ENCODE measurements around the gene INHBC.

The INHBC gene

DNA sequence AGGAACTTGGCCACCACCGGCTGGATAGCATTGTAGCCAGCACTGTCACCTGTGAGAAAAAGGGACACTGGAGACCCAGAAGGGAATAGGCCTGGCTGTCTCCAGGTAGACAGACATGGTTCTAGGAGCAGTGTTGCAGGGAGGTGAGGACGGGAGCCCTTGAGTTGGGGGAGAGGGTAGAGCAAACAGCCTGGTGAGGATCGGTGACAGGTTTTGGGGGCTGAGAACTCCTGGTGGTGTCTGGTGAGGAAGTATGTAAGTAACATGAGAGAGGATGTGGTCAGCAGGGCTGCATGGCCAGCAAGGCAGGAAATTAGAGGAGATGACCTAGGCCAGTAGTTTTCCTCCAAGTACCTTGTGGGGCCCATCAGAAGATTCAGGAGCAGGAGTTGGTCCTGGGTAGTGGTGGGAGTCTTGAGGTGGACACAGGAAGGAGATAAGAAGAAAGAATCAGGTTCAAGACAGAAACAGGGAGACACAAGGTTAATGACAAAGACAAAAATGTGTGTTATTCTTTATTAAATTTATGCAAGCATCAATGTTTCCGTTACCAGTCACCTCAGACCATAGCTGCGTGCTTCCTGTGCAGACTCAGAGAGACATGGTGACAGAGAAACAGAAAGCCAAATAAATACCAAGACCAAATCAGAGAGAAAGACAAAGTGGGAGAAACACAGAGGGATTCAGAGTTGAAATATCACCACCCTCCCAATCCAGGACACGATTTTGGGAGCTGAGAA is 45.0 kb downstream of the INHBC start, which contains the start of gene ARHGAP9:
Gene ARHGAP9, minus strand, starts transcription at position 491 of the 740 bp plus-strand sequence. Its CDS starts 460 bp downstream, at position 31.
- Histone ChIP-seq H3K9ac (ENCODE audit: insufficient read length, low read depth) (no peak within 1 kb of the TSS), H3K9me3 (ENCODE audit: insufficient read depth, low read length) (no peaks in the 10 kb centered on the region), H3K36me3 (ENCODE audit: insufficient read depth, insufficient read length, low read length) (no peaks in the 10 kb centered on the region), H3K27me3 (ENCODE audit: insufficient read depth, insufficient read length) (peaks cover 35% of the 10 kb centered on the region), H3K4me1 (ENCODE audit: insufficient read depth, insufficient read length) (peaks cover 12% of the 10 kb centered on the region), H3K4me3 (ENCODE audit: insufficient read length, low read depth) (no peak within 1 kb of the TSS)
- no peak for DNase-seq (ENCODE audit: low read depth, low spot score)
- TF ChIP-seq YY1 (IDR thresholded peaks at IDR 0.05; ENCODE audit: insufficient read depth, insufficient read length) (no peak), SUZ12 (IDR thresholded peaks at IDR 0.05; ENCODE audit: extremely low read depth, insufficient read depth, insufficient read length) (no peak), ZNF274 (IDR thresholded peaks at IDR 0.05; ENCODE audit: low read depth, low read length) (no peak)

- TF ChIP-seq ZNF274 (IDR thresholded peaks at IDR 0.05; ENCODE audit: low read depth, low read length) (no peak), SUZ12 (IDR thresholded peaks at IDR 0.05; ENCODE audit: extremely low read depth, insufficient read depth, insufficient read length) (no peak), YY1 (IDR thresholded peaks at IDR 0.05; ENCODE audit: insufficient read depth, insufficient read length) (no peak)
- Histone ChIP-seq H3K4me3 (ENCODE audit: insufficient read length, low read depth) (no peak overlapping the region), H3K4me1 (ENCODE audit: insufficient read depth, insufficient read length) (peaks cover 6% of the 10 kb centered on the region), H3K9me3 (ENCODE audit: insufficient read depth, low read length) (no peaks in the 10 kb centered on the region), H3K27me3 (ENCODE audit: insufficient read depth, insufficient read length) (peaks cover 13% of the 10 kb centered on the region), H3K36me3 (ENCODE audit: insufficient read depth, insufficient read length, low read length) (no peaks in the 10 kb centered on the region), H3K9ac (ENCODE audit: insufficient read length, low read depth) (no peak overlapping the region)
- DNase-seq (ENCODE audit: low read depth, low spot score): no peak
Observed at GRCh38 chr12:57481671-57482070, 47.1 kb downstream of the INHBC start.

- TF ChIP-seq SUZ12 (IDR thresholded peaks at IDR 0.05; ENCODE audit: extremely low read depth, insufficient read depth, insufficient read length) (no peak), ZNF274 (IDR thresholded peaks at IDR 0.05; ENCODE audit: low read depth, low read length) (no peak), YY1 (IDR thresholded peaks at IDR 0.05; ENCODE audit: insufficient read depth, insufficient read length) (no peak)
Observed at GRCh38 chr12:57483466-57483865, 48.9 kb downstream of the INHBC start.

DNA sequence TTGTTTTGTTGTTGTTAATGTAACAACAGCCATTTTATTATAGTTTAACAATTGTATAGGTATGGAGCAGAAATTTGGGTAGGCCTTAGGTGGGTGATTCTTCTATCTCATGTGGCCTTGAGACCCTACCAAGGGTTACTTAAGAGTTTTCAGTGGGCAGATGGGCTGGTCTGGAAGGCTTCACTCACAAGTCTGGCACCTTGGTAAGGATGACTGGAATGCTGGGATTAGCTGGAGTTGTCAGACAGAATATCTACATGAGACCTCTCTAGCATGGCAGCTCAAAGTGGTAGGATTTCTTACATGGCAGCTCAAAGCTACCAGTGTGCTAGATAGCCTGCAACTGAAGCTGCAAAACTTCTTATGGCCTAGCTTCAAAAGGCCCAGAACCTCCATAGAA is 51.1 kb downstream of the INHBC start:
- no peaks in the 10 kb centered on the region for H3K9me3 ChIP-seq (ENCODE audit: insufficient read depth, low read length)
- no peak overlapping the region for H3K4me3 ChIP-seq (ENCODE audit: insufficient read length, low read depth)
- H3K4me1 ChIP-seq (ENCODE audit: insufficient read depth, insufficient read length): peaks cover 11% of the 10 kb centered on the region
- H3K36me3 ChIP-seq (ENCODE audit: insufficient read depth, insufficient read length, low read length): peaks cover 23% of the 10 kb centered on the region
- TF ChIP-seq SUZ12 (IDR thresholded peaks at IDR 0.05; ENCODE audit: extremely low read depth, insufficient read depth, insufficient read length) (no peak), YY1 (IDR thresholded peaks at IDR 0.05; ENCODE audit: insufficient read depth, insufficient read length) (no peak), ZNF274 (IDR thresholded peaks at IDR 0.05; ENCODE audit: low read depth, low read length) (no peak)
- H3K9ac ChIP-seq (ENCODE audit: insufficient read length, low read depth): no peak overlapping the region
- no peak for DNase-seq (ENCODE audit: low read depth, low spot score)
- no peaks in the 10 kb centered on the region for H3K27me3 ChIP-seq (ENCODE audit: insufficient read depth, insufficient read length)

More at GRCh38 chr12:57483466-57483865, 48.9 kb downstream of the INHBC start:
- Histone ChIP-seq H3K9me3 (ENCODE audit: insufficient read depth, low read length) (no peaks in the 10 kb centered on the region), H3K27me3 (ENCODE audit: insufficient read depth, insufficient read length) (no peaks in the 10 kb centered on the region), H3K9ac (ENCODE audit: insufficient read length, low read depth) (no peak overlapping the region), H3K4me1 (ENCODE audit: insufficient read depth, insufficient read length) (peaks cover 4% of the 10 kb centered on the region), H3K4me3 (ENCODE audit: insufficient read length, low read depth) (no peak overlapping the region), H3K36me3 (ENCODE audit: insufficient read depth, insufficient read length, low read length) (peaks cover under 1% of the 10 kb centered on the region)
- DNase-seq (ENCODE audit: low read depth, low spot score): no peak

DNA sequence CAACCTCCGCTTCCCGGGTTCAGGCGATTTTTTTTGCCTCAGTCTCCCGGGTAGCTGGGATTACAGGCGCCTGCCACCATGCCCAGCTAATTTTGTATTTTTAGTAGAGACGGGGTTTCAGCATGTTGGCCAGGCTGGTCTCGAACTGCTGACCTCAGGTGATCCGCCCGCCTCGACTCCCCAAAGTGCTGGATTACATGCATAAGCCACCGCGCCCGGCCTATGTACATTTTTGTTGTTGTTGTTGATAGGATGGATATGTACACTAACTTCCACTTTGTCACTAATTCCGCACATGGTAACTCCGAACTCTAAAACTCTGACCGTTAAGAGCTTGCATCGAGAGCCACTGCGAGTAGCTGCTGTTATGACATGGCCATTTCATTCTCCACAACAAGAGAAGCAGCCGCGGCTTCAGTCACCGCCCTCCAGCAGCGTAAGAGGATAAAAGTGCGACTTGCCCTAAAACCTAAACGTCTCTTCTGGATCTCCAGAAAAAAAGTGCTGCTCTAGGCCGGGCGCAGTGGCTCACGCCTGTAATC is 52.5 kb downstream of the INHBC start:
- no peak for DNase-seq (ENCODE audit: low read depth, low spot score)
- no peak overlapping the region for H3K4me3 ChIP-seq (ENCODE audit: insufficient read length, low read depth)
- no peak for TF ChIP-seq SUZ12 (IDR thresholded peaks at IDR 0.05; ENCODE audit: extremely low read depth, insufficient read depth, insufficient read length)
- TF ChIP-seq ZNF274 (IDR thresholded peaks at IDR 0.05; ENCODE audit: low read depth, low read length): no peak
- no peak for TF ChIP-seq YY1 (IDR thresholded peaks at IDR 0.05; ENCODE audit: insufficient read depth, insufficient read length)
- H3K4me1 ChIP-seq (ENCODE audit: insufficient read depth, insufficient read length): peaks cover 9% of the 10 kb centered on the region
- H3K9me3 ChIP-seq (ENCODE audit: insufficient read depth, low read length): no peaks in the 10 kb centered on the region
- H3K27me3 ChIP-seq (ENCODE audit: insufficient read depth, insufficient read length): no peaks in the 10 kb centered on the region
- H3K9ac ChIP-seq (ENCODE audit: insufficient read length, low read depth): no peak overlapping the region
- H3K36me3 ChIP-seq (ENCODE audit: insufficient read depth, insufficient read length, low read length): peaks cover 35% of the 10 kb centered on the region

- Histone ChIP-seq H3K9ac (ENCODE audit: insufficient read length, low read depth) (peak within 1 kb of the TSS; percentile 99), H3K4me1 (ENCODE audit: insufficient read depth, insufficient read length) (peaks cover 9% of the 10 kb centered on the region), H3K4me3 (ENCODE audit: insufficient read length, low read depth) (peak within 1 kb of the TSS; percentile 98), H3K36me3 (ENCODE audit: insufficient read depth, insufficient read length, low read length) (peaks cover 42% of the 10 kb centered on the region), H3K27me3 (ENCODE audit: insufficient read depth, insufficient read length) (no peaks in the 10 kb centered on the region), H3K9me3 (ENCODE audit: insufficient read depth, low read length) (no peaks in the 10 kb centered on the region; the same call in 1 of the 2 replicates)
- peak; percentile 95 for DNase-seq (ENCODE audit: low read depth, low spot score)
- no peak for TF ChIP-seq ZNF274 (IDR thresholded peaks at IDR 0.05; ENCODE audit: low read depth, low read length)
- TF ChIP-seq YY1 (IDR thresholded peaks at IDR 0.05; ENCODE audit: insufficient read depth, insufficient read length): no peak
- no peak for TF ChIP-seq SUZ12 (IDR thresholded peaks at IDR 0.05; ENCODE audit: extremely low read depth, insufficient read depth, insufficient read length)
Observed at GRCh38 chr12:57487597-57488401, 53.2 kb downstream of the INHBC start, which contains the start of gene MARS1. MARS1 (plus strand) TSS chr12:57488068; CDS start chr12:57488091, 23 bp downstream.

Measured in NT2/D1 (cell line).